Measurements from ENCODE around the gene NTM. TPM values are rescaled to one million over a fixed set of nuclear protein-coding genes. Genes with fewer than 3 reads are reported as not detected.

The NTM gene
- total RNA-seq, 4 donors from 2014 or later: 1.4 to 2.8 (median 1.7) TPM

- Histone ChIP-seq H3K4me1 (no peaks in the 10 kb centered on the region), H3K27me3 (no peaks in the 10 kb centered on the region), H3K27ac (no peak overlapping the region), H3K9me3 (no peaks in the 10 kb centered on the region), H3K36me3 (no peaks in the 10 kb centered on the region), H3K4me3 (no peak overlapping the region)
- TF ChIP-seq POLR2A (IDR thresholded peaks at IDR 0.05) (no peak), CTCF (IDR thresholded peaks at IDR 0.05) (no peak)
- DNase-seq: no peak
These were observed 830.0 kb downstream of the NTM start for GRCh38 chr11:132200353-132200936.

GRCh38 chr11:132202621-132203020, 832.2 kb downstream of the NTM start:
- no peak overlapping the region for H3K4me3 ChIP-seq
- no peaks in the 10 kb centered on the region for H3K9me3 ChIP-seq
- H3K4me1 ChIP-seq: no peaks in the 10 kb centered on the region
- H3K36me3 ChIP-seq: no peaks in the 10 kb centered on the region
- DNase-seq: no peak
- no peak overlapping the region for H3K27ac ChIP-seq
- H3K27me3 ChIP-seq: no peaks in the 10 kb centered on the region
- TF ChIP-seq POLR2A (IDR thresholded peaks at IDR 0.05) (no peak), CTCF (IDR thresholded peaks at IDR 0.05) (no peak)

- Histone ChIP-seq H3K4me3 (no peak overlapping the region), H3K27me3 (no peaks in the 10 kb centered on the region), H3K27ac (no peak overlapping the region), H3K4me1 (no peaks in the 10 kb centered on the region), H3K9me3 (no peaks in the 10 kb centered on the region), H3K36me3 (no peaks in the 10 kb centered on the region)
- no peak for DNase-seq
- no peak for TF ChIP-seq POLR2A (IDR thresholded peaks at IDR 0.05)
- no peak for TF ChIP-seq CTCF (IDR thresholded peaks at IDR 0.05)
These were observed 834.6 kb downstream of the NTM start for GRCh38 chr11:132205006-132205405.

- no peaks in the 10 kb centered on the region for H3K27me3 ChIP-seq
These were observed 835.1 kb downstream of the NTM start for GRCh38 chr11:132205496-132205895.

GRCh38 chr11:132206993-132207392, 836.6 kb downstream of the NTM start:
- Histone ChIP-seq H3K4me1 (no peaks in the 10 kb centered on the region), H3K27ac (no peak overlapping the region), H3K36me3 (no peaks in the 10 kb centered on the region), H3K27me3 (no peaks in the 10 kb centered on the region), H3K4me3 (no peak overlapping the region), H3K9me3 (no peaks in the 10 kb centered on the region)
- TF ChIP-seq CTCF (IDR thresholded peaks at IDR 0.05): no peak
- no peak for TF ChIP-seq POLR2A (IDR thresholded peaks at IDR 0.05)
- DNase-seq: no peak

More at GRCh38 chr11:132205496-132205895, 835.1 kb downstream of the NTM start:
- Histone ChIP-seq H3K27ac (no peak overlapping the region), H3K36me3 (no peaks in the 10 kb centered on the region), H3K9me3 (no peaks in the 10 kb centered on the region), H3K4me1 (no peaks in the 10 kb centered on the region), H3K4me3 (no peak overlapping the region)
- no peak for DNase-seq
- no peak for TF ChIP-seq CTCF (IDR thresholded peaks at IDR 0.05)
- no peak for TF ChIP-seq POLR2A (IDR thresholded peaks at IDR 0.05)

Measured in Peyer's patch (tissue), 4 donors.